ENCODE data around the gene LPP.

Gene LPP

GRCh38 chr3:188229726-188230125, 75.8 kb downstream of the LPP start:
- DNase-seq = no peak

DNA sequence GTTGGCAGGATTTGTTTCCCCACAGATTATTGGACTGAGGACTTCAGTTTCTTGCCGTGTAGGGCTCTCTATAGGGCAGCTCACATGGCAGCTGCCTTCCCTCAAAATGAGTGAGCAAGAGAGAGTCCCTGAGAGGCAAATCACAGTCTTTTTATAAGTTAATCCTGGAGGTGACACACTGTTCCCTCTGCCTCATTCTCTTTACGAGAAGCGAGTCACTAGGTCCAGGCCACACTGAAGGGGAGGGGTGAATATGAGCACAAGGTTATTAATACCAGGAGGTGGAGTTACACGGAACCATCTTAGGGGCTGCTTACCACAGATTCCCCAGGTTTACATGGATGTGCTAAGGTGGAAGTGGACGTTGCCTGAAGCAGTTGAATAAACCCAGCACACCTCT, 77.0 kb downstream of the LPP start:
- DNase-seq = no peak

- DNase-seq = no peak
These were observed 77.5 kb downstream of the LPP start for GRCh38 chr3:188231456-188231855.

GRCh38 chr3:188232656-188233055, 78.7 kb downstream of the LPP start:
- no peak for DNase-seq

DNA sequence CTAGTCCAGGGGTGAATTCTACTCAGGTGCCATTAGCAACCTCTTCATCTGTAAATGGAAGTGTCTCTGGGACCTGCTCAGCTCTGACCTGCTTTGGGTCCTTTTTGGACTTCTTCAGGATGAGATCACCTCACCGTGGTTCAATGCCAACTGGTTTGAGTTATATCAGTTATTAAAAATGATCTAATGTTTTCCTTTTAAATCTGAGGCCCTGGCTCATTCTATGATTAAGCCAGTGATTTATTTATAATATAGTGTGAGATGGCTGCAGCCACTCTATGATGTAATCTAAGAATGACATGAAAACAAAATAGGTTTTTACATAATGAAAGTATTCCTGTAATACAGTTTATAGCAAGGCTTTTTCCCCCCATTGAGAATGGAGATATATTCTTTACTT, 79.4 kb downstream of the LPP start:
- DNase-seq = no peak

DNA sequence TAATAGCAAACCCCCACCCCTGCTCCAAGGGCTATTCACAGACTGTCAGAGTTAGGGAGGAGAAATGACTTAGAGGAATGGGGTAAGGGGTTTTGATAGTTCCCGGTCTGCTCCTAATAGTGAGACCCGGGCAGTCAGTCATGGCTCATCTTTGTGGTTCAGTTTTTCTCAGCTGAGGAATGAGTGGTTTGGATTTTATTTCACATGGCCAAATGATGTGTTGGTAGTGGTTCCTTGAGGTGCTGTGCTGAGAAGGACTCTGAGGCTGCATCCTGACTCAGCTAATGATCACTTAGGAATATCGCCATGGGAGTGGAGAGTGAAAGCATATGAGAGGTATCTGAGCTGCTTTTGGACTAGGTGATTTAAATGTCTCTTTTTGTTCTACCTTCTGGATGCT, 80.2 kb downstream of the LPP start:
- no peak for DNase-seq

- DNase-seq = no peak
These were observed 82.3 kb downstream of the LPP start for GRCh38 chr3:188236271-188236670.

GRCh38 chr3:188239035-188239434, 85.1 kb downstream of the LPP start:
- DNase-seq = no peak

DNA sequence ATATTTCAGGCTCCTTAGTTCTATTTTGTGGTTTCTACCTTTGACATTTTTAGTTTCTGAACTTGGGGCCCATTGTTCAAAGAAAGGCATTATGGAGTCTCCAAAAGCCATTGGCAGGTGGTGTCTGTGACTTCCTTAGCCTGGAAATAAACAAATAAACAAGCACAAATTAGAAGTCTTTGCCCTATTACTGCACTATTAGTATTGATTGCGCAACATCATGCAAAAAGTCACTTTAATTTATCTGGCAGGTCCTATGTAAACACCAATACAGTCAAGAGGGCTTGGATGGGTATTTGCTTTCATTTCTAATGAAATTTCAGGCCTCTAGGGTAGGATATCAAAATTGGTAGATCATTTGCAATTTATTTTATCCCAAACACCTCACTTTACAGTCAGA, 85.6 kb downstream of the LPP start:
- no peak for DNase-seq

GRCh38 chr3:188240189-188240981, 86.4 kb downstream of the LPP start:
- DNase-seq = no peak

DNA sequence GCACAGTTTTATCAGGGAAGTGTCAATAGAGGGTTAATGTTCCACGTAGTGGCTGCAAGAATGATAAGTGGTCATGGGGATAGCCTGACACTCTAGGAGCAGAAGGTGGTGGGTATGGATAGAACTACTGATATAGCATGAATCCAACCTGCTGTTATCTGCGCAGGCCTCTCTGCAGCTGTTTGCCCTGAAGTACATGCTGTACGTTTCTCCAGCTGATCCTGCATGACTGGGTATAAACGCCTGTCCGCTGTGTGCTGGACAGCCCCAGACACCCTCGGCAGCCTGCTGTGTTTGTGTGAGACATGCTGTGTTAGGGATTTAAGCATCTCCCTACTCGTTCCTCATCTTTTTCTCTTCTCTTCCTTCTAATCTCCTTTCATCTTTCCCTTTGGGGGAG, 87.1 kb downstream of the LPP start:
- DNase-seq = no peak

- DNase-seq = no peak
These were observed 87.9 kb downstream of the LPP start for GRCh38 chr3:188241883-188242282.

DNA sequence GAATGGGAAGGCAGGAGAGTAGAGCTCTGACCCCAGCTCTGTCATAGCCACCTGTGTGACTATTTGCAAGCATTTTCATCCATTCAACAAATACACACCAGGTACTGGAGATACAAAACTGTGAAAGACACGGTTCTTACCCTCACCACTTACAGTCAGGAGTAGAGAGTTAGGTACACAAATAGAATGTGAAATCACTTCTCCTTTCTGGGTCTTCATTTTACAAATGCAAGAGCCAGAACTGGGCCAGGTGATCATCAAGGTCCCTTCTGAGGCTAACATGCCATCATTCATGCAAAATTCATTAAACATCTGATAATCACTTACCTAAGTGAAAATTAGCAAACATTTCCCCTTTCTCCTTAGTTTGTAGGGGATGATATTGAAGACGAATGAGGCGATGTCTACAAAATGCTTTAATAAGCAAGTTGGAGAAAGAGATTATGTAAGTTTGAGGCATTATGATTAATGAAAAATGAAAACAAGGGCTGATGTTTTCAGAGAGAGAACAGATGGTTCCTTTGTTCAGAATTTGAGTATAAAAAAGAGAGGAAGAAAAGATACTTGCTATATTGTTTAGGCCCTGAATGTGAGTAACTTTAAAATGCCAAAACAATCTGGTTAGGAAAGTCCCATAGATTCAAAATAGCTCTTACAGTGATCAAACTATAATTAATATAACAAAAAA, 88.6 kb downstream of the LPP start:
- DNase-seq = no peak

DNA sequence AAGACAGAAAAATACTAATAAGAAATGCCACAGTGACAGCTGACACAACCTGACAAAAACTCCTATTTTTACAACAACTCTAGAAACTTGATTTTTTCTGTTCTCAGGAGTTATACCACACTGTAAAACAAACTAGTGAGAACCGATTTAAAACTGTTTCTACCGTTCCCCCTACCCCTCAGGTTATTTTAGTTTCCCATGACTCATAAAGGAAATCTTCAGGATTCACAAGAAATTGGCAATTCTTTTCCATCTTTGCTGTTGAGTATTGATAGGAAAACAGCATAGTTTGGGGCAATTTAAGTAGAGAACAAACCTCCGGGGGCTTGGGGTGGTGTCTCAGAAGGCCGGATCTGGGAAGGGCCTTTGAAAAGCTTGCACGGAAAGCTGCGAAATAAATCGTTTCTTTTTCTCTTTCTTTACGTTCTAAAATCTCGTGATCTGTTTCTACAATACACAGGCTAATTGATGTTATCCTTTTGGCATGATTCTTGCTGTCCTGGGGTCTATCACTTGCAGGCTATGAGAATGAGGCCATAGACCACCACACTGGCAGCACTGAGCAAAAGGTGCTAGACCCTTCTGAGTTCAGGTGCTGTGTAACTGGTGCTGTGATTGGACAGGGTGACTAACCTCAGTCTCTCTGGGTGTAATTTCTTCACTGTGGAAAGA, 89.3 kb downstream of the LPP start:
- no peak for DNase-seq

DNA sequence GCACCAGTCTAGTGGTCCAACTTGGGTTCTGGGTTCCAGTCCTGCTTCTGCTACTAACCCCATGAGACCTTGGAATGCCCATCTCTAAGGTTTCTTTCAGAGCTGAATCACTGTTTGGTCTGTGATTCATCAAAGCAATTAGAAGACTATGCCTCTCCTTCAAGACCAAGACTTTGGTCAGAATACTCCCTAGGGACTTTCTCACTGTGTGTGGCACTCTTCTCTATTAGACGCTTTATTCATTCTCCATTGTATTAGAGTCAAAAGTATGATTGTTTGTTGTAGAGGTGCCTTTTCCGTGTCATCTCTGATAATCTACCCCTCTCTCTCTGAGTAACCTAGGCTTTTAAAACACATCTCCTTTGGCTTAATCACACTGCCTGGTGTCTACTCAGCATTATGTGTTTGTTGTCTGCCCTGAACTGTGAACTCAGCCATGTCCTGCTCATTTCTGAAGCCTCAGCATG, 90.5 kb downstream of the LPP start:
- DNase-seq = no peak

DNA sequence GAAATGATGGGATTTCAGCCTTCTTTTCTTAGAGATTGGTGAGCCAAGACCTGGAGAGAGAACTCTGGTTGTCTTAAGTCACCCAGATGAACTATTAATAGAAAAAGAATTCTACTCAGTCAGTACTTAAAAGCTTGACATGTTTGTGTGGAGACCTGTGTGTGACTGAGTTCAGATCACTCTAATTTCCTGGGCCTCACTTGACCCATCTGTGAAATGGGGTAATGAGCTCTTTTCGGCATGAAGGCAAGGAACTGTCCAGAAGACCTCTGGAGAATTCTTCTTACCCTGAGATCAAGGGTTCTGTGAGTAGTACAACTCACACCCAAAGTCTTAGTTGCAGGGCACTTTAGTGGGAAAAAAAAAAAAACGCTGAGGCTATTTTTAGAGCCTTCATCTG, 92.9 kb downstream of the LPP start:
- DNase-seq = no peak

- DNase-seq = no peak
These were observed 94.1 kb downstream of the LPP start for GRCh38 chr3:188248036-188248561.

DNA sequence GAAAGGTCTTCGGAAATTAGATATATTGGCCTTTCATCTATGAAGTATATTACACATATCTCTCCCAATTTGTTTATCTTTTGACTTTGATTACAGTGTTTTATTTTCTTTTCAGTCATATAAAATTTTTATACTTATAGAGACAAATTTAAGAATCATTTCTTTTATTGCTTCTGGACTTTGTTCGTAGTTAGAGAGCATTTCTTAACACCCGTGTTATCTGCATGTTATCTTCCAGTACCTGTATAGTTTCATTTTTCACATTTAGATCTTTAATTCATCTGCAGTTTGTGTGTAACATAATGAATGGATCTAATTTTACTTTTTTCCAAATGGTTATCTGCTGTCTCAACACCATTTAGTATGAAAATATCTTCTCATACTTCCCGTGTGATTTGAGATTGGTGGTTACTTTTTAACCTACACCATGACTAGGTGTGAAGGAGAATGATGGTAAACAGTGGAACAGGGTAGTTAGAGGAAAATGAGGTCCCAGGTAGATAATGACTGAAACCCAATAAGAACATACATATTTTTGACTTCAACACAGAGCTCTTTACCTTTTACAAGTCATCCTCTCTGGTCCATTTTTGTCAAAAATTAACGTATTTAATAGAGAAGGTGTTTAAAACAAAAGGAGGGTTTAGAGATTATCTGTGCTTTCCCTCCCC, 99.3 kb downstream of the LPP start:
- DNase-seq = no peak

DNA sequence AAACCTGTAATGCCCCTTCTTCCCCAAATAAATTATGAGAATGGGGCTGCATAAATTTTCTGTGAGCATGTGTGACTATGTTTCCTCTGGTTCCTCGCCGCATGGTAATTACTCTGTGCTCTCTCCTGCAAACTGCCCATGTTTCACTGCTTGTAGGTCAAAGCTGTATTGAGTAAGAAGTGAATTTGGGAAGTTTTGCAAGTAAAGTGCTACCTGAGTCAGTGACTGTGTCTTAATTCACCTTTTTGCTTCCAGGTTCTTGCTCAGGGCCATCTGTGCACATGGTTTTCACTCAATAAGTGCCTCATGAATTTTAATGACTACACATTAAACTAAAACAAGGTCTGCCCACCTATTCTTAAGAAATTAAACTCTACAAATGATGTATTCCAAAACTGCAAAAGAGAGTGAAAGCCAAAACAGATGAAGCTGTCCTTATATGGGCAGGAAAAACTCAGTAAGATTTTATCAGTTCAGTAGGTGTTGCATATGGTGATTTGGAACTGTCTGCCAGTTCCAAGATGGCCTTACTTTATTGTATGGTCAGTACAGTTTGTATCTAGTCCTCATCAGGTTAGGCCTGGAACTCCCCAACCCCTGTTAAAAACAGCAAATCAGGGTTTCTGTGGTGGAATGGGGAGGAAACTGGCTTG, 100.0 kb downstream of the LPP start:
- no peak for DNase-seq

GRCh38 chr3:188254520-188255070, 100.6 kb downstream of the LPP start:
- DNase-seq = no peak

GRCh38 chr3:188255190-188255589, 101.2 kb downstream of the LPP start:
- no peak for DNase-seq

DNA sequence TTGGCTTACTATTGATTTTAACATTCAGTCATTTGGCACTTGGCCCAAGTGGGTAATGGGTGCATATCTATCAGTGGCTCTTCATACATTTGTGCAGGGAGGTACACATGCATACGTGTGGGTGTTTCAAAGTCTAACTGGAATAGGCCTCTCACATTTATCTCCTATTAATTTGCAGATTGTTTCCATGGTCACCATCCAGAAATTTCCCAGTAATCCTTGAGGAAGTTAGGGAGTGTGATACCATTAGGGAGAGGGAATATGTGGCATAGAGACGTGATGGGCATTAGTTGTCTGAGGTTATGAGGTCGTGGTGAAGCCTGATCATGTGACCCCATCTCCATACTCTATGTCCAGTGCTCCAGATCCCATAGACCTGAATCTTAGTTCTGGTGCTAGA, 102.8 kb downstream of the LPP start:
- DNase-seq = no peak

Data from NCI-H1694 (cell line).